Suppressor macrophage treated with lipopolysaccharide for 4 hours (primary cell): ENCODE data around the gene CUX1.
"Not testable (repeated sequence)": the region's sequence is repeated elsewhere in the genome, so short reads cannot be mapped to it uniquely, and the experiment has no call there.

Source experiments
- DNase-seq: peaks from one replicate; pipeline ENCODE4 v3.0.0-alpha.2; 2020

CUX1 gene

GRCh38 chr7:101870361-101871062, 53.1 kb downstream of the CUX1 start:
- no peak for DNase-seq

DNA sequence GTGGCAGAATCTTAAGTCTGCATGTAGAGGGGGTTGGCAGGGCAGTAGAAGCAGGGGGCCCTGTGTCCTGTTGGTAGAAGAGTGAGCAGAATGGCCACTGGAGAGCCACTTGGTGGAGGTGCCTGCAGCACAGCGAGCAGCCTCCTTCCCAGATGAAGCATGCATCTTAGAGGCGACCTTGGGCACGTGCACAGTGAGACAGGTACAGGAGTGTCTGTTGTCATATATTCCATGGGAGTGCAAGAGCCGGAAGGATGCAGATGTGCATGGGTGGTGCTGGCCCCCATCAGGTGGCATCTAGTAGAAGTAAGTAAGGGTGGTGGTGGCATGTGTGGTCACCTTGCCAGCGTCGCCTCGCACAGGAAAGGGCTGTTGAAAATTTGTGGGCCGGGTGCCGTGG, 53.9 kb downstream of the CUX1 start:
- no peak for DNase-seq

- no peak for DNase-seq
These were observed 56.6 kb downstream of the CUX1 start for GRCh38 chr7:101874028-101874427.

DNA sequence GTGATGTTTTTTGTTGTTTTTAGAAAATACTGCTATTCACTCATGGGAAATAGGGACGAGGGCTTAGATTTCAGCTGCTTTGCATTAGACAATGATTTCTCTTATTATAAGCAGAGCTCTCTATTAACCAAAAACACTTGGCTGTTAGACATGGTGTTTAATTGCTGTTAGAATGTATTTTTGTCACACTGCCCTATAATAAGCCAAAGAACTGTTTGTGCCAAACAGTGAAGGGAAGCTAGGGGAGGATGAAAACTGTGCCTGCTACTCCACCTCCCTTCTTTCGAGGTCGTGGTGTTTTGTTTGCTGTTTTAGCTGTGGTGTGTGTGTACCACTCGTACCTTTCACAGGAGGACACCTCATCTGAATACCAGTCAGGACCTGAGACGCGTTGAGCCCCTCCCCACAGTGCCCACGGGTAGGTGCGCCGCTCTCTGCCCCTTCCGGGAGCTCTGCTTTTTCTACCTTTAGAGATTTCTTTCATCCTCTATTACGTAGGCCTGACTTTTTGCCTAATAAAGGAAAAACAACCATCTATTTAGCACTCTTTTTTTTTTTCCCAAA, 57.9 kb downstream of the CUX1 start:
- no peak for DNase-seq

- DNase-seq: no peak
These were observed 60.6 kb downstream of the CUX1 start for GRCh38 chr7:101877882-101878591.

DNA sequence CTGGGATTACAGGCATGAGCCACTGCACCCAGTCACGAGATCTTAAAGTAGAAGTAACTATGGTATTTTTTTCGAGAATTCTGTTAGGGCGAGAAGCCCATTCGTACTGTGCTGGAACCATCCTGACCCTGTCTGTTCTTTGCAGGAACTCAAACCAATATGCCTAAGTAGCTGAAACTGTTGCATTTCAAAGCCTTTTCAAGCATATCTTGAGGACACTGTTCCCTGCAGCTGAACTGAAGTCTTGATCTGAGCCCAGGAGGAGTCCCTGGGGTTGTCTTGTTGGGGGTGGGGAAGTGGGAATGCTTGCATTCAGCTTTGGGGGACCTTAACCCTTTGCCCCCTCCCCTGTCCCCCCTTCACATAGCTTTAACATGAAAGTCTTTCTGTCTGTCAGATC, 61.5 kb downstream of the CUX1 start:
- DNase-seq: no peak

- DNase-seq: no peak
These were observed 62.1 kb downstream of the CUX1 start for GRCh38 chr7:101879565-101879964.

DNA sequence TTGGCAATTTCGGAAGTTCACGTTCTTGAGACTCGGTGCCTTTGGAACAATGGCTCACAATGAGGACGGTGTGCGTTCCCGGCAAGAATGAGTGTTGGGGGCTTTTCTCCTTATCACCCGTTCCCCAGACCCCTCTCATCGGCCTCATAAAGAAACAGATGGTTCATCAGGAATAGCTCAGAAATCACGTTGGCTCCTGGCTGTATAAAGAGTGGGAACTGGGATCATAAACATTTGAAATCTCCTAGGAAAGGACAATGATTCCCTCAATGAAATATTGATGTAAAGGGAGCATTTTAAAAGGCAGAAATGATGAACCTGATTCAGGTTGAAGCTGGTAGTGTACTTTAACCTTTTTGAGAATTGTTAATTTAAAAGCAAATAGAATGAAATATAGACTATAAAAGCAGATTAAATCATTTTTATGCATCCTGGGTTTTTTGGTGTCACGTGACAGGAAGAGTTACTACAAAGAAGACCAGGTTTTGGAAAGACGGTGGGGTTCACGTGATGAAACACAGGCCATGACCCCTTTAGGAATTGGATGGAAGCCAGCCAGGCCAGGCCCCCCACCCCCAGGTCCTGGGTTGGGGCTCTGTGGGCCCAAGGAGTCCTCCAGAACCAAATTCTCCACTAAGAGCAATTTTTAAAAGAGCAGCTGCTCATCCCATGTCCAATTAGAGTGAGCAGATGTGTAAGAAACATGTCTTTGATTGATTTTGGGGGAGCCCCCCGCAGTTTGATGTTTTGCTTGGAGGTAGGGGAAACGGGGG, 63.0 kb downstream of the CUX1 start:
- no peak for DNase-seq

- DNase-seq: peak; percentile 92
These were observed 64.6 kb downstream of the CUX1 start for GRCh38 chr7:101882005-101882421.

DNA sequence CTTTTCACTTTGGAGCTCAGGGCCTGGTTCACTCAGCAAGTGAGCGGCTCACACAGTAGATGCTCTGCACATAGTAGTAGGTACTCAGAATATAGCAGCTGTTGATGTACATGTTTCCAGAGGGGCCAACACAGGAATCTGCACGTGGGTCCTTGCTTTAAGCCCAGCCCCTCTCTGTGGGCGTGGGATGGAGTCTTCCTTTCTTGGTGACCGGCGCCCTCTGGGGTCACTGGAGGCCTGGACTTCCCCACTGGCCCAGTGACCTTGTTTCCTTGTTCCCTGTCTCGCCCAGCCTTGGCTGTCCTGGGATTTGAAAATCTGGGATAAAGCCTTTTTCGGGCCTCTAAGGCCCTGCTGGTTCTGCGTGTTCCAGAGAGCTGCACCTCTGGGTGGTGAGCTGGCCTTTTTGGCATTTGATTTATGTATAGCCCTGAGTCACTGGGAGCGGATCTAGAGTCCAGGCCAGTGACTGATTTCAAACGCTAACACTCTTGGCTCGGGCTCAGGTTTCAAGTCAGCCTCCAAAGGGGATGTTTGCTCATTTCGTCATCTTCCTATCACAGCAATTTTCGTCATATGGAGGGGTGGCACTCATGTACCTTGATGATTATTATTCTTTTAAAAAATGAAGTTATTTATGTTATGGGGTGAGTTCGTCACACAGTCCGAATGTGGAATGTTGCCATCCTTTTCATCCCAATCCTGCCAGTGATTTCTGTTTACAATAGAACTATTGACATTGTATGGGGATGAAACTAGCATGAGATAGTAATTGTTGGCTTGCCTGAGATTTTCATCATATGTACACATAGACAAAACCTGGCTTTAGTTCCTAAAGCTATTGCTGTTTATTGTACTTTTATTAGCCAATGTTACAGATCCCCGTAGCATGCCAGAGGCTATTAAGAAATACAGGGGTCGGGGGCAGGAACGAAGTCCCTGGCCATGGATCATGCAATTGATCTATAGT, 65.5 kb downstream of the CUX1 start:
- peak; percentile 96 for DNase-seq

DNA sequence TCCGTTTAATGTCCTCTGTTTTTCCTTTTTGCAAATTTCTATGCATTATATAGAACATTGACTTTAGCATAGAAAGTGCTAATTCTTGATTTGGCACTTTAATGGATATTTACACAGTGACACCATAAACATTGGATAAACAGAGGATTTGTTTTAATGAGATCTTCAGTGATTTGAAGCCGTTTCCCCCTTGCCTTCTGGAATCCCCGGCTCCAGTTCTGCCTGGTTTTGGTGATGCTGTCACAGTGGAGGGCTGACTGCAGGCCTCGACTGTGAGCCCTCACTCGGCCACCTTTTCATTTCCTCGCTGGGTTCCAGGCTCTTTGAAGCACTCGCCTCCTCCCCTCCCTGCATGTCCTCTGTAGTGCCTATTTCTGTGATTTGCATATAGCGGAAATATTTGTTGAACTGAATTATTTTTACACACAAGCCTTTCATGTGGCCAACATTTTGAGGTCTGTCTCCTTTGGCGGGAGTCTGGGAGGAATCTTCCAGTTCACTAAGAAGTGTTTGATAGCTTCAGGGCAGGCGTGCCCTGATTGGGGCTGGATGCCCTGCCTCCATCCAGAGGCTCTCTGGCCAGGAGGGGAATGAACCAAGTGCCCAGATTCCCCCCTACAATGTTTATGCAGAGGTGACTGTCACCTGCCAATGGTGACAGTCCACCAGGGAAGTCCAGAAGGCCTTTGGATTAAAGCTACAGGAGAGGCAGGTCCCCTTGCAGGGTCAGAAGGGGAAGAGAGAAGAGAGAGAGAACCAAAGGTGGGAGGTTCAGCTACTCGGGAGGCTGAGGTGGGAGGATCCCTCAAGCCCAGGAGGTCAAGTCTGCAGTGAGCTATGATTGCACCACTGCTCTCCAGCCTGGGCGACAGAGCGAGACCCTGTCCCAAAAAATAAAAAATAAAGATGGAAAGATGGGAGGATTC, 67.5 kb downstream of the CUX1 start:
- no peak for DNase-seq

DNA sequence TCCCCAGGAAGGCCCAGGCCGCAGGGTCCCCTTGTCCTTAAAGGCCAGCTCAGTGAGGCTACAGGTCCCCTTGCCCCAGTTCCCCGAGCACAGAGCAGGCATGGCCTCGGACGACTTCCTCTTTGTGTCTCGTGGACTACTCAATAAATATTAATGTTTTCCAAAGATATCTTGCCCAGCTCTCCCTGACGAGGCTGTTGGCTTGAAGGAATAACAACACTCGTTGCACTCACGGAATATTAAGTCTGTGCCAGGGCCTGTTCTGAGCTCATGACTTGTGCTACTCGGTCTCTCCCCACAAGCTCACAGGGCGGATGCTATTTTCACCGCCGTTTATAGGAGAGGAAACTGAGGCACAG, 68.2 kb downstream of the CUX1 start:
- DNase-seq: peak; percentile 22

GRCh38 chr7:101887352-101887751, 69.9 kb downstream of the CUX1 start:
- DNase-seq: not testable (repeated sequence)

DNA sequence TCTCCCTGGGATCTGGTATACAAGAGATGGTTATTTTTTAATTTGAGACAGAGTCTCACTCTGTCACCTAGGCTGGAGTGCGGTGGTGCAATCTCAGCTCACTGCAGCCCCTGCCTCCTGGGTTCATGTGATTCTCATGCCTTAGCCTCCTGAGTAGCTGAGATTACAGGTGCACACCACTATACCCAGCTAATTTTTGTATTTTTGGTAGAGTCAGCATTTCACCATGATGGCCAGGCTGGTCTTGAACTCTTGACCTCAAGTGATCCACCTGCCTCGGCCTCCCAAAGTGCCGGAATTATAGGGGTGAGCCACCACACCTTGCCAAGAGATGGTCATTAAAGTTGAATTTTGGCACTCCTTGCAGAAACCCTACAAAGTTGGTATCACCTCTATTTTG, 71.1 kb downstream of the CUX1 start:
- DNase-seq: not testable (repeated sequence)

GRCh38 chr7:101890749-101891523, 73.5 kb downstream of the CUX1 start:
- peak; percentile 59 for DNase-seq

GRCh38 chr7:101891936-101892640, 74.7 kb downstream of the CUX1 start:
- DNase-seq: peak; percentile 93

DNA sequence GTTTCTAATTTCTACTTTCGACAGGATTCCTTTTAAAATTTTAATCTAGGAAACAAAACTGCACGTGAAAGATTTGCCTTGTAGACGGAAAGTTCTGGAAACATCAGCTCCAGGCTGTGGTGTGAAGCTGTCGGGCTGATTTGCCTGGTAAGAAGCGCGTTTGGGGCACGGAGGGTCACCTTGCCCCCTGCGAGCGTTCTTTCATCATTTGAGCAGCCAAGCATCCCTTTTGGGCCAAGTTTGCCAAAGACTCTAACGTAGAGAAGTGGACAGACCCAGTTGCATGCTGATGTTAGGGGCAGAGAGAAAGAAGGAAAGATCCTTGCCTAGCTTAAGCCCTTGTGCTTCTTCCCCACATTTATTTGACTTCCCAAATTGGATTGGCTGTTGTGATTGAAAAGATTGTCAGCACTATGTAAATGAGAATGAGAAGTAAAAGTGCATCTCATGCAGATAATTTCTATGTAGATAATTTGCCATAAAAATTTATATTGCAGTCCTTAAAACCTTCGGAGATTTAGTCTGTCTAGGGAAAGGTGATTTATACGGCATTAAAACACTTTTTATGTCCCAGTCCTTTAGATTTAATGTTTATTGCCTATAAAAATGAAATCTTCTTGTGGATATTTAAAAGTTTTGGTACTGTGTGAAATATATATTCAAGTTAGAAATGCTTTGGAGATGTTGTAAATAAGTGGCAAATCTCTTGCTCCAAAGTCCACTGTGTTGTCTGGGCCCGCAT, 76.1 kb downstream of the CUX1 start:
- DNase-seq: no peak

GRCh38 chr7:101896316-101896715, 78.9 kb downstream of the CUX1 start:
- no peak for DNase-seq

DNA sequence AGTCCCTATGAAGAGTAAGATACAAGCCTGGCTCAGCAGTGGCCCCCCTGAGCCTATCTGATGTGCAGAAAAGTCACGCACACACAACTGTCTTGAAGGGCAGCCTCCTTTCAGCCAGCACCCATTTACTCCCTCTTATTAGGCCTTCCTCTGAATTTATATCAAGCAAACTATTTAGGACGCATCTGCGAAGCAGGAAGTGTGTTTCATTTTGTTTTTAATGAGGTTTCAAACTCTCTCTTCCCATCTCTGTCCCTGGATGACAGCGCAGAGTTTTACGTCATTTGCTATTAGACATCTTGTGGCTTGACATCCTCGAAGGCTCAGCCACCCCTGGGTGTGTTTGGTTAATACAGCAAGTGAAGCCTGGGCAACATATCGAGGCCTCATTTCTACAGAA, 79.5 kb downstream of the CUX1 start:
- peak; percentile 56 for DNase-seq
